Heart right ventricle (tissue), 16 donors: ENCODE measurements around the gene MYO18B. TPM values are rescaled to one million over a fixed set of nuclear protein-coding genes. Genes with fewer than 3 reads are reported as not detected.

Experiments
- ATAC-seq, 8 donors: fragments of 200-7000 bp; cut with Tn5 transposase; one replicate each; pipeline ENCODE4 v1.9.1; 2020; ENCODE audit warnings: mild to moderate bottlenecking in 8 of 8, moderate library complexity in 8 of 8, moderate number of reproducible peaks in 1 of 8
- DNase-seq, 2 donors: peaks; one replicate each; pipeline ENCODE4 v3.0.0-alpha.2; 2020
- H3K27ac ChIP-seq, 10 donors: fragments of 200-600 bp; sonication (generic) in 2 of 10; one replicate each; pipeline versions ENCODE4 v1.5.0 to v1.8.0; 2020 to 2022; ENCODE audit warnings: mild to moderate bottlenecking in 3 of 10
- H3K27me3 ChIP-seq, 7 donors: fragments of 200-600 bp; one replicate each; pipeline ENCODE4 v1.8.0; 2021 to 2022; ENCODE audit warnings: mild to moderate bottlenecking in 2 of 7
- H3K36me3 ChIP-seq, 9 donors: fragments of 200-600 bp; sonication (generic) in 1 of 9; one replicate each; pipeline versions ENCODE4 v1.5.0 to v1.8.0; 2020 to 2022; ENCODE audit warnings: mild to moderate bottlenecking in 2 of 9
- H3K4me1 ChIP-seq, 9 donors: fragments of 200-600 bp; sonication (generic) in 1 of 9; one replicate each; pipeline versions ENCODE4 v1.5.0 to v1.8.0; 2020 to 2022; ENCODE audit warnings: mild to moderate bottlenecking in 4 of 9
- H3K4me3 ChIP-seq, 10 donors: fragments of 200-600 bp; sonication (generic) in 2 of 10; one replicate each; pipeline versions ENCODE4 v1.5.0 to v1.8.0; 2020 to 2022; ENCODE audit warnings: mild to moderate bottlenecking in 7 of 10, moderate library complexity in 2 of 10
- H3K9me3 ChIP-seq, 11 donors: fragments of 200-600 bp in 10 of 11; sonication (generic) in 2 of 11; one replicate each; pipeline versions ENCODE4 v1.5.0 to v1.8.0; 2013 to 2022; ENCODE audit warnings: mild to moderate bottlenecking in 2 of 11, control low read depth in 1 of 11, moderate library complexity in 1 of 11
- WGBS, 2 donors: extraction: QIAGEN DNeasy Blood & Tissue Kit; methylation state at CpG; one replicate each; pipeline ENCODE4 v1.1.7; 2013; ENCODE audit warnings: inconsistent platforms in 1 of 2; 5-methylcytosine and 5-hydroxymethylcytosine counted together
- intact Hi-C, 10 donors: fragments of 100-400 bp; cut with DNase I; formaldehyde crosslinking; loops; one replicate each; pipeline versions ENCODE4 v1.11.1 to v1.14.2; 2022
- polyA plus RNA-seq, 2 donors: library from polyadenylated mRNA; stranded (reverse); fragments of 200-250 nt; gene quantifications; one replicate each; pipeline ENCODE4 v1.2.3, GENCODE V29; 2013
- total RNA-seq, 10 donors: library from RNA; stranded (reverse); fragmentation: NEBNext Ultra II Directional in 3 of 10; extraction: Animal tissue kit (Norgen Biotek cat#: 25700) in 3 of 10; gene quantifications; one replicate each; pipeline versions ENCODE4 v1.2.1 to v1.2.4, GENCODE V29; 2021 to 2023
- TF ChIP-seq, protein P1 (sequence below), 9 donors: fragments of 200-600 bp; sonication (generic) in 2 of 9; IDR thresholded peaks; one replicate each; pipeline versions ENCODE4 v1.5.0 to v1.8.0; 2021 to 2022; ENCODE audit warnings: antibody characterized with exemption in 9 of 9, mild to moderate bottlenecking in 5 of 9, moderate library complexity in 1 of 9
- donor health status: Arrhythmogenic right ventricular cardiomyopathy.
- donor health status: ischemic (EF 13 %, LVEDD 7.1; RV severe dilation, severe dysfunction).
- donor health status: healthy with polysubstance abuse.
- donor health status: DM: no; HTN: yes; CAD: no.
- donor health status: DM: no; HTN: no; CAD: no.
- donor health status: ischemic (EF 25% LVEDD 6.9; RV normal size, moderate dysfunction).
- donor health status: ischemic (EF 25% LVEDD 5.7; RV mildly dilated, moderate dysfunction).
- donor health status: healthy.
- donor health status: DM: yes; HTN: yes; CAD: no.
- donor health status: Ischemic cardiomyopathy.
- donor health status: ischemic (EF 35%, LVEDD 5.7; RV mildly dilated, moderate dysfunction).
- donor health status: nonischemic (EF 11% LVEDD 7.7; RV severe dilation, severe dysfunction).
- donor health status: DM: yes; HTN: yes; CAD: no.
- donor health status: PGD.
- donor health status: ischemic (EF 29% LVEDD 5.4; RV normal size, mild dysfunction).
- donor health status: nonischemic (EF 23%, LVEDD 6.1; RV moderate dilation, normal function).

The MYO18B gene
- total and polyA plus RNA-seq, 12 donors: 111 to 407 (median 210) TPM

DNA sequence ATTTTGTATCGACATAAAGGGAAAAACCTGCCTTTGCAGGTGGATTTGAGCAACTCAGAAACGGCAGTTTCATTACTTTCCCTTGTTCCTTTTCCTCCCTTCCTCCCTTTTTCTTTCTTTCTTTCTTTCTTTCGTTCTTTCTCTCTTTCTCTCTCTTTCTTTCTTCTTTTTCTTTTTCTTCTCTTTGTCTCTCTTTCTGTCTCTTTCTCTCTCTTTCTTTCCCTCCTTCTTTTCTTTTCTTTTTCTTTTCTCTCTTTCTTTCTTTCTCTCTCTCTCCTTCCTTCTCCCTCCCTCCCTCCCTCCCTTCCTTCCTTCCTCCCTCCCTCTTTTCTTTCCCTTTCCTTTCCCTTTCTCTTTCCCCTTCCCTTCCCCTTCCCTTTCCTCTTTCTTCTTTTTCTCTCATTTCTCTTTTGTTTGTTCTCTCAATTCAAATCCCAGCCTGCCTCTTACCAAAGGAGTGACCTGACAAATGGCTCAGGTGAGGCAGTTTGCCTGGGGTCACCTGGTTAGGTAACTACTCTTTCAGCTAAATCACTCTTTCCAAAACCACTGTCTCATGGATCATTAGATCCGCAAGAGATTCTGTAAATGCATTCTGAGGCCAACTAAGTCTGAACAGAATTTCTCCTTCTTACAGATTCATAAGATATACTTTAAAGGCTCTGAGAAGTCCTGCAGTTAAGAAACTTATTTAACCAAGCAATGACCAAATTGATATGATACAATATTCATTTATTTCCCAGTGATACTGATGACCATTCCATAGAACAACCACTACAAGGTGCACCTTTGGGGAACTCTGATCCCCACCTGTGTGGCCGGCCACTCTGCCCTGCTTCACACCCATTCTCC lies 75.3 kb downstream of the MYO18B start:
- Histone ChIP-seq H3K36me3 (peaks cover 0 to 61% (median 0%) of the 10 kb centered on the region in 9 donors), H3K9me3 (no peaks in the 10 kb centered on the region), H3K4me1 (no peaks in the 10 kb centered on the region), H3K27ac (no peak overlapping the region), H3K4me3 (no peak overlapping the region), H3K27me3 (peaks cover 0 to 4% (median 0%) of the 10 kb centered on the region in 7 donors)
- TF ChIP-seq, protein P1, sequence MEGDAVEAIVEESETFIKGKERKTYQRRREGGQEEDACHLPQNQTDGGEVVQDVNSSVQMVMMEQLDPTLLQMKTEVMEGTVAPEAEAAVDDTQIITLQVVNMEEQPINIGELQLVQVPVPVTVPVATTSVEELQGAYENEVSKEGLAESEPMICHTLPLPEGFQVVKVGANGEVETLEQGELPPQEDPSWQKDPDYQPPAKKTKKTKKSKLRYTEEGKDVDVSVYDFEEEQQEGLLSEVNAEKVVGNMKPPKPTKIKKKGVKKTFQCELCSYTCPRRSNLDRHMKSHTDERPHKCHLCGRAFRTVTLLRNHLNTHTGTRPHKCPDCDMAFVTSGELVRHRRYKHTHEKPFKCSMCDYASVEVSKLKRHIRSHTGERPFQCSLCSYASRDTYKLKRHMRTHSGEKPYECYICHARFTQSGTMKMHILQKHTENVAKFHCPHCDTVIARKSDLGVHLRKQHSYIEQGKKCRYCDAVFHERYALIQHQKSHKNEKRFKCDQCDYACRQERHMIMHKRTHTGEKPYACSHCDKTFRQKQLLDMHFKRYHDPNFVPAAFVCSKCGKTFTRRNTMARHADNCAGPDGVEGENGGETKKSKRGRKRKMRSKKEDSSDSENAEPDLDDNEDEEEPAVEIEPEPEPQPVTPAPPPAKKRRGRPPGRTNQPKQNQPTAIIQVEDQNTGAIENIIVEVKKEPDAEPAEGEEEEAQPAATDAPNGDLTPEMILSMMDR (IDR thresholded peaks at IDR 0.05): no peak
- WGBS, 2 donors: 77 to 85% methylated on average over 5 of the region's 5 CpGs
- DNase-seq: no peak
- intact Hi-C loops: no loop called here
- ATAC-seq: no peak

DNA sequence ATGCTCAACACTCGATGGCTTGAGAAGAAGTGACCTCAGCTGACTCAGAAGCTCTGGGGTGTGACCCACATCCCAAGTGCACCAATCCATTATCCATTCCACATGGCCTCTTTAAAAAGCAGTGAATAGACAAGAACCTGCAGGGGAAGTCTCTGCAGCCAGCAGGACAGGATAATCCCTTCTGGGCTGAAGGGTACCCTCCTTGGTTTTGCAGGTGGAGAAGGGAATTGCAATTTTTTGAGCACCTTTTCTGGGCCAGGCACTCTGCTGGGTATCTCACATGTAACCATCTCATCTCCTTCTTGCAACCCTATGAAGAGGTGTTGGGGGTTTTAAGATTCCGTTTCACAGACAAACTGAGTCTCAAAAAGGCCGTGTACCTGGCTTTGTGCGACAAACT lies 76.6 kb downstream of the MYO18B start:
- H3K27me3 ChIP-seq: peaks cover 0 to 4% (median 0%) of the 10 kb centered on the region in 7 donors
- ATAC-seq (peak in 1 of 8 donors; percentile 17), DNase-seq (no peak)
- no peak overlapping the region for H3K27ac ChIP-seq
- H3K9me3 ChIP-seq: no peaks in the 10 kb centered on the region
- H3K36me3 ChIP-seq: peaks cover 0 to 63% (median 0%) of the 10 kb centered on the region in 9 donors
- 84% methylated on average over 4 of the region's 4 CpGs for WGBS, 2 donors
- peaks cover 0 to 7% (median 0%) of the 10 kb centered on the region in 9 donors for H3K4me1 ChIP-seq
- TF ChIP-seq, protein P1 (IDR thresholded peaks at IDR 0.05): no peak
- no peak overlapping the region for H3K4me3 ChIP-seq
- intact Hi-C loops: no loop called here

DNA sequence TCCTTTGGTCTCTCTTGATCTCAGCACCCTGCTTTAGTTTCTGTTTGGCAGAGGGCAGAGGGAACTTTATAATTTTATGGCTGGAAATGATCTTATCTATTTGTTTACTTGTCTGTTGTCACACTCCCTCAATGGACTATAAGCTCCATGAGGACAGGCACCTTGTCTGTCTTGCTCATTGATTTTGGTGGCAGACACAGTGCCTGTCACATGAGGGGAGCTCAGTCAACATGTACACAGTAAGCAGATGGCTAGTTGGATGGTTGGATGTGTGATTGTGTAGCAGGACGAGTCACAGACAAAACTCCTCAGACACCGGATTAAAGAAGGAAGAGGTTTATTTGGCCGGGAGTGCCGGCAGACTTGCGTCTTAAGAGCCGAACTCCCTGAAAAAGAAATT lies 80.4 kb downstream of the MYO18B start:
- no peak overlapping the region for H3K27ac ChIP-seq
- H3K4me3 ChIP-seq: no peak overlapping the region
- ATAC-seq: no peak
- 90 to 91% methylated on average over 6 of the region's 6 CpGs for WGBS, 2 donors
- no peak for DNase-seq
- H3K9me3 ChIP-seq: no peaks in the 10 kb centered on the region
- no peaks in the 10 kb centered on the region for H3K27me3 ChIP-seq
- H3K4me1 ChIP-seq: peaks cover 0 to 8% (median 0%) of the 10 kb centered on the region in 9 donors
- TF ChIP-seq, protein P1 (IDR thresholded peaks at IDR 0.05): no peak
- intact Hi-C loops: no loop called here
- peaks cover 0 to 77% (median 3%) of the 10 kb centered on the region in 9 donors for H3K36me3 ChIP-seq

DNA sequence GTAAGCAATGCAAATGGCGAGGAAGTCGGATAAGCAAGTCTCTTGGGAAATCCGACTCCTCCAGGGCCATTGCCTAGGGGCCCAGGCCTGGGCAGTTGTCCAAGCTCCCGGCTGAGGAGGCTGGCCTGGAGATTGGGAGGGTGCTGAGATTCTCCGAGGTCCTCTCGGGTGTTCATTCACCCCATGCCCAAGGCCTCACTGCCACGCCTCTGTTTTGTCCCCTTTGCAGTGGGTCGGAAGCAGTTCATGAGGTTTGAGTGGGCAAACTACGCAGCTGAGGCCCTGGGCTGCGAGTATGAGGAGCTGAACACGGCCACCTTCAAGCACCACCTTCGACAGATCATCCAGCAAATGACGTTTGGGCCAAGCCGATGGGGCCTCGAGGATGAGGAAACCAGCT lies 81.3 kb downstream of the MYO18B start:
- TF ChIP-seq, protein P1 (IDR thresholded peaks at IDR 0.05): no peak
- H3K4me3 ChIP-seq: no peak overlapping the region
- intact Hi-C loops: no loop called here
- 58 to 68% methylated on average over 15 of the region's 15 CpGs for WGBS, 2 donors
- H3K4me1 ChIP-seq: peaks cover 0 to 8% (median 0%) of the 10 kb centered on the region in 9 donors
- H3K27ac ChIP-seq: no peak overlapping the region
- DNase-seq (no peak), ATAC-seq (peak in 2 of 8 donors; percentile 40 to 43)
- H3K36me3 ChIP-seq: peaks cover 0 to 78% (median 3%) of the 10 kb centered on the region in 9 donors
- no peaks in the 10 kb centered on the region for H3K27me3 ChIP-seq
- no peaks in the 10 kb centered on the region for H3K9me3 ChIP-seq
